GM19025 (cell line): Measurements from ENCODE around the gene SBK1.

Source experiments
- ATAC-seq: cut with Tn5 transposase; IDR thresholded peaks from one replicate; pipeline ENCODE4 v1.9.1; 2021; ENCODE audit warnings: mild to moderate bottlenecking, low read depth, moderate library complexity; ENCODE audit not compliant: unreplicated experiment

The SBK1 gene

DNA sequence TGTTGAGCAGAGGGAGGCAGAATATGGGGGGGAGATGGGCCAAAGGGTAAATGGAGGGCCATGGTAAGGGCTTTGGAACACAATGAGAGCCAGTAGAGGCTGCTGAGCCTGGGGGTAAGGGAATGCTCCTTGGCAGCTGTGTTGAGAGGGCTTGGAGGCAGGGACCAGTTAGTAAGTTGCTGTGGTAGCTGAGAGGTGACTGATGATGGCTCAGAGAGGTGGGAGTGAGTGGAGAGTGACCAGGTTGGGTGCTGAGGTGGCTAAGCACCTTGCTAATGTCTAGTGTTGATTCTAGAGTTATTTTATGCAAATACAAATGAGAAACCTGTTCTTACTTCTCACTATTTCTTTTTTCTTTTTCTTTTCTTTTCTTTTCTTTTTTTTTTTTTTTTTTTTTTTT is 10.8 kb downstream of the SBK1 start:
- ATAC-seq, result no peak

DNA sequence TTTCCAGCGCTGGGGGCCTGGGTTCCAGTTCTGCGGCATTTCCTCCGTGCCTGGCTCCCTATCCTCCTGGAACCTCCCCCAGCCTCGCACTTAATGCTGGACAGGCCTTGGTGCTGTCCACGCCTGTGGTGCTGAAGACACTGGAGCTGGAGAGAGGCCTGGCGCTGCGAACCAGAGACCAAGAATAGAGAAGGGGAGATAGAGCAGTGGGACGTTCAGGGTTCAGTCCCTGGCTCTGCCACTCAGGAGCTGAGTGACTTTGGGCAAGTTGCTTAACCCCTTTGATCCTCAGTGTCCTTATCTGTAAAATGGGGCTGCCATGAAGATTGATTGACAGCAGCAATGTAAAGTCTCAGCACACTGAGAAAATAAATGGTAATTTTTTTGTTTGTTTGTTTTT is 11.9 kb downstream of the SBK1 start:
- no peak for ATAC-seq

DNA sequence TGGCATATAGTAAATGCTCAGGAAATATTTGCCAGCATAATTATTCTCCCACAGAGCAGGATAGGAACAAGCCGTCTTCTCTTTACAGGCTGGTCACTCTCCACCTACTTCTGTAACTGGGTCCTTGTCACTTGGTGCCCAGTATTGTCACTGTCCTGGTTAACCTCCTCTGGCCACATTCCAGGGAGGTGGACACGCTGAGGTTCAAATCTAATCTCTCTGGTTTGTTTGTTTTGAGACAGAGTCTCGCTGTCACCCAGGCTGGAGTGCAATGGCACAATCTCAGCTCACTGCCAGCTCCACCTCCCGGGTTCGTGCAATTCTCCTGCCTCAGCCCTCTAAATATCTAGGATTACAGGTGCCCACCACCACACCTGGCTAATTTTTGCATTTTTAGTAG is 15.6 kb downstream of the SBK1 start:
- no peak for ATAC-seq

DNA sequence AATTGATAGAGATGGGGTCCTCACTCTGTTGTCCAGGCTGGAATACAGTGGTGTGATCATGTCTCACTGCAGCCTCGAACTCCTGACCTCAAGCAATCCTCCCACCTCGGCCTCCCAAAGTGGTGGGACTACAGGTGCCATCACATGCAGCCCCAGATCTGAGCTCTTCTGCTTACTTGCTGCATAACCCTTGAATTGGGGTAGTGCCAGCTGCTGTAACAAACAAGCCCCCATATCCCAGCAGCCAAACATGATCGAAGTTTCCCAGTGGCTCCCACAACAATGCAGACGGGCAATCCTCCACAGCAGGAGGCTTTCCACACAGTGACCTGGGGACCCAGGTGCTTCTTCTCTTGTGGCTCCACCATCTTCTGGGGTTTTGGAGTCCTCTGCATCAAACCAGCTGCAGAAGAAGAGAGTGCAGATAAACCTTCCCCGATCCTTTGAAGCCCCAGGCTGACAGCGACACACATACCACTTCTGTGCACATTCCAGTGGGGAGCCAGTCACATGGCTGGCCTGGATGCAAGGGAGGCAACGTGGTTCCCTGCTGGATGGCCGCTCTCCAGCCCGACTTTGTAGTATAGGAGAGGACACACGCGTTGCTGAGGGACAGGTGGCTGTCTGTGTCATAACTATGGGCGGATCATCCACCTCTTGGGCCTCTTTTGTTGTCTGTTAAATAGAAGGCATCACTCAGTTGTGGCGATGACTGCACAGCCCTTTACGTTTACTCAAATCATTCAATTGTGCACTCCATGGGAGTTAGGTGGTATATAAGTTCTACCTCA is 16.7 kb downstream of the SBK1 start:
- ATAC-seq, result no peak

DNA sequence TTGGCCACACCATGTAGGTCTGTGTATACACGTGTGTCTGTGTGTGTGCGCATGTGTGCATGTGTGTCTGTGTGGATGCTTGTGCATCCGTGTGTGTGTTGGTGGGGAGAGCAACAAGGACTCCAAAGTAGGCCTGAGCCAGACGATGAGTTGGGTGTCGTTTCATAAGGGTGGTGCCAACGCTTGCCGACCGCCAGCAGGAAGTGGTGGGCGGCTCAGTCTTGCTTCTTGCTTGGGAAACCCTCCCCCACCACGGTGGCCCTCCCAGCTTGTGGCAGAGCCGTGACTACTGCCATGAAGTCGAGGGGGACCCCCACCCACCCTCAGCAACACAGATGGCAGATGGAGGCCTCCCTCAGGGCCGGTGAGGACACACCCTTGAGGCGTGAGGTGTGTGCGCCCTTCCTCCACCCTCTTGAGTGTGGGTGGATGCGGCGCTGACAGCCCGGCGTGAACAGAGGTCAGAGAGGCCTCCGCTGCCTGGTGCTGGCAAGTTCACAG is 17.5 kb downstream of the SBK1 start:
- ATAC-seq, result no peak

DNA sequence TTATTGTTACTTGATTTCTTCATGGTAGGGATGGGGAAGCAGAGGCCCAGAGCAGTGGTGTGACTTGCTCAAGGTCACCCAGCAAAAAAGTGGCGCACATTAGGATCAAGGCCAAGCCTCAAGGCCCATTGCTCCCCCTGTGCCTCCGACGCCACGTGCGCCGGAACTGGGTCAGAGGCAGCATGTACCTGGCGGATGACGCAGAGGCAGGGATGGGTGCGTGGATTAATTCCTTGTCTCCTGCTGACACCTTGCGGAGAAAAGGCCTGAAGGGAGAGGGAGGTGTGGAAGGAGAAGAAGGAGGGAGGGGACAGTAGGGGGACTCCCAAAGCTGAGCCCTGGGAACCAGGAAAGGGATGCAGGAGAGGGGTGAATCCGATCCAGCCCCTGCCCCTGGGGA is 18.5 kb downstream of the SBK1 start:
- ATAC-seq, result no peak

DNA sequence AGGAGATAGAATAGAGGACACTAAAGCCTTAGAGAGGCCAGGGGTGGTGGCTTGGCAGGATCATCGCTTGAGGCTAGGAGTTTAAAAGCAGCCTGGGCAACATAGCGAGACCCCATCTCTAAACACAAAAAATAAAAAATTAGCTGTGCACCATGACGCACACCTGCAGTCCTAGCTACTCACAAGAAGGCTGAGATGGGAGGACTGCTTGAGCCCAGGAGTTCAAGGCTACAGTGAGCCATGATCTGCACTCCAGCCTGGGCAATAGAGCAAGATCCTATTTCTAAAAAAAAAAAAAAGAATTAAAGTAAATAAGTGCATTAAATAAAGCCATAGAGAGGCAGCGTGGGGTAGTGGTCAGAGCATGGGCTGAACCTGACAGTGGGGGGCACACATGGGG is 19.1 kb downstream of the SBK1 start:
- ATAC-seq, result no peak

DNA sequence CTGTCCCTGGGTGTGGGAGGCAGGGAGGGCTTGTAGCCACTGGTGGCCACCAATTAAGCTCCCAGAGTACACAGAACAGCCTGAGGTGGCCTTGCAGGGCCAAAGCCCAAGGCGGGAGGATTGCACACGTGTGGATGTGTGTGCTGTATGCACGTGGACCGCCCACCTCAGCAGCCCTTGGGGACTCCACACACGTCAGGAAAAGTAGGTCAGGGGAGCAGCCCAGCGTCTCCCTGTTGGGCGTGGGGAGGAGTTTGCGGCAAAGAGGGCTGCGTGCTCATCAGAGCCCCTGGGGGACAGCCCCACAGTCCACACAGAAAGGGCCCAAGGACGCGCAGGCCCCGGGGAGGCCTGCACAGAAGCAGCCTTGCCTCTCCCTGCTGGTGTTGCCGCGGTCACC is 19.6 kb downstream of the SBK1 start:
- no peak for ATAC-seq

DNA sequence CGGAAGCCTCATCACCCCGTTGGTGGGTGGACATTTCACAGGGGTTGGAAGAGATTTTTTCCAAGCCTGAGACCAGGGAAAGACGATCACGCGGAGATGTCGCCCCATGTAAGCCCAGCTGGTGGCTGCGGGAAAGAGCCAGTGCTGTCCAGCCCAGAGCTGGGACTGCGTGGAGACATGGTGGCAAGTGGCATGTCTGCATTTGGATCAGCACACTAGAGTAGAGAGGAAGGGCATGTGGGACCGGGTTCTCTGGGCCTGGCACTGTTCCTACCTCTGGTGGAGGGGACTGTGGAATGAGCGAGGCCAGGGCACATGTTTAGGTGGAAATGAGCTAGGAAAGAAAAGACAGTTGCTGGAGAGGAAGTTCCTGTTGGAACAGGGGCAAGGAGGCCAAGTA is 20.0 kb downstream of the SBK1 start:
- no peak for ATAC-seq

DNA sequence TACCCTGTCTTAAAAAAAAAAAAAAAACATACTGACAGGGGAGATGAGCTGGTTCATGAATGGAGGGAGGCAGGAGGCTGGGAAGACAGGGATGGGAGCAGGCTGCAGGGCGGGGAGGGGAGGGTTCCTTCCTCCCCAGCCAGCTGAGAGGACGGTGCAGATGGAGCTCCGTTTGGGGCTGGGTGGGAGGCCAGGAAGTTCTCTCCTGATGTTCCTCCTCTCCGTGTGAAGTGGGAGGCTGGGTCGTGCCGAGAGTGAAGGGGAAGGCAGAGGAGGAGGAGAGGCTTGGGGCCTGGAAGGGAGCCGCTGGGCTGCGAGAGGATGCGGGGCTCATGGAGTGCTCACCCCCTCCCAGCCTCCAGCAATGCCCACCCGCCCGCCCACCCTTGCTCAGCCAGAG is 21.3 kb downstream of the SBK1 start:
- ATAC-seq, result no peak

DNA sequence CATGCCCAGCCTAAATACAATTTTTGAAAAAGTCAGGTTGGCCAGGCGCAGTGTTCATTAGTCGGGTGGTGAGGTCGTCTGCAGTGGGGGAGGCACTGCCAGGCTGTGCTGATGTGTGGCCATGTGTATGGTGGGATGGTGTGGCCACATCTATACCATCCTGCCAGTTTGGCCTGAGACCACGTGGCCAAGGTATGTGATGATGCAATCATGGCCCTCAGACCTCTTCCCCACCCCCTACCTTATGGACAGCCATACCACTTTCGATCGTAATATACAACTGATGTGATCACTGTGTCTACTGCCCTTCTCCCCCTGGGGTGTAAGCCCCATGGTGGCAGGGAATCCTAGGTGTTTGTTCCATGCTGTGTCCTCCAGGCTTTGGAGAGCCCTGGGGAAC is 23.7 kb downstream of the SBK1 start:
- ATAC-seq, result no peak

DNA sequence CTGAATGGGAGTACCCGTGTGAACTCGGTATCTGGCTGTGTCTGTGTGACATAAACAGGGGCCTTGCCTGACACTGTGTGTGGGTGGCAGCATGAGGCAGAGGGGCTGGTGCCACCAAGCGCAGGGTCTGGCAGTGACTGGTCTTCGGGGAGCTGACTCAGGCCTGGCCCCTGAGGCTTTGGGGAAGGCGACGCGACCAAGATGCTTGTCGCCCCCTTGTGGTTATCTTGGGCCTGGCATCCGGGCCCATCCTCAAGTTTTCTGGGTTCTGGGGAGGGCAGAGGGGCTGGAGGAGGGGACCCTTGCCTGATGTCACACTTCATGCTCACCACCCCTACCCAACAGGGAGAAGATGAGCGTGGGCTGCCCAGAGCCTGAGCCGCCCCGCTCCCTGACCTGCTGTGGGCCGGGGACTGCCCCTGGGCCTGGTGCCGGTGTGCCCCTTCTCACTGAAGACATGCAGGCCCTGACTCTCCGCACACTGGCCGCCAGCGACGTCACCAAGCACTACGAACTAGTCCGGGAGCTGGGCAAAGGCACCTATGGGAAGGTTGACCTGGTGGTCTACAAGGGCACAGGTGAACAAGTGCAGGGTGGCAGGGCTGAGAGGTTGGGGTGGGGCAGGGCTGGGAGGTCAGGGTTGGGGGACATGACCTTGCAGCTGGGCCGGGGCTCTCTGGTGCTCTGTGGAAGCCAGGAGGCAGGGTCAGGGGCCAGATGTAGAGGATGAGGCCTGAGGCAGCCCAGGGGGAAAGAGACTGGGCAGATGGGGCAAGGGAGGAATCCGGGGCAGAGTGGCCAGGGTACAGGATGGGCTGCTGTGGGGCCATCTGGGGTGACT is 24.9 kb downstream of the SBK1 start:
- ATAC-seq, result no peak

DNA sequence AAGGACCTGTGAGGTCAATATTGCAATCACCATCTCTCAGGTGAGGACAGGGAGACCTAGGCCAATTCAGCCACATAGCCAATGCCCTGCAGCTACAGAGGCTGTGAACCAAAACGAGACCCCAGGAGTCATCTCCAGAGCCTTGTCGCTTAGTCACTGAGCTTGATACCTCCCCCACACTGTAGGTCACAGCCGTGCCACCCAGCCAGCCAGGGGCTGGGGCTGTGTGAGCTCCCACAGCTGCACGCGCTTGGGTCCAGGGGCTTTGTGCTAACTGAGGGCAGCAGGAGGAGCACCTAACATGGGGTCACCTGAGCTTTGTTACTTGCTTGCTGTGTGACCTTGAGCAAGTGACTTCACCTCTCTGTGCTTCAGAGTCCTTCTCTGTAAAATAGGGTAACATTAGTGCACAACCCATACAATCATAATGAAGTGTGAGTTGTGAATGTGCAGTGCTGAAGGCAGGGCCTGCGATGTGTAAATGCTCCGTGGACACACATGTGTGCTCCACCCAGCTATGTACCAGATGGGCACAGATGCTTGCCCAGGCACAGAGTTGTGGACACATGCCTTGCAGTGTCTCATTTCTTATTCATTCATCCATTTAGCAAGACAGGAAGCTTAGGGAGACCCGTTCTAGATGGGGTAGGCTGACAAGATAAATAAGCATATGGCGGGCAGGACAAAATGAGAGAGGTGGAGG is 25.9 kb downstream of the SBK1 start:
- no peak for ATAC-seq

DNA sequence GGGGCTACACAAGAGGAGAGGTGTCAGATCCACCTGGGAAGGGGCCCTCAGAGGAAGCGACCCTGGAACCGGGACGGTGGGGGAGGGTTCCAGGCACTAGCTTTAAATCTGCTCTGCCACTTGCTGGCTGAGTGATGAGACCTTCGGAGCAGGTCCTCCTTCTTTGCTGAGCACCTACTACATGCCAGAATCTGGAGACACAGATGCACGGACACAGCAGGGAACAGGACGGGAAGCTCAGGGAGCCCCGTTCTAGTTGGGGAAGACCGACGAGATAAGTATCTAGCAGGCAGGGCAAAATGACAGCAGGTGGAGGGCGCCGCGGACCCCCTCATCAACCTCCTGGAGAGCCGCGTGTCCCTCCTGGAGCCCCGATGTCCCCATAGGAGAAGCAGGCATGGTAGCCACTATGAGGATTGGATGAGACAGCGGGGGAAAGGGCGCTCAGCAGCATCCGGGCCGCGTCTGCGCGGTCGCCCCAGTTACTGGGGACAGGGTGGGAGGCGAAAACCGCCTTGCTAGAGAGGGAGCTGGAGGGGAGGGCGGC is 27.2 kb downstream of the SBK1 start:
- ATAC-seq, result no peak

DNA sequence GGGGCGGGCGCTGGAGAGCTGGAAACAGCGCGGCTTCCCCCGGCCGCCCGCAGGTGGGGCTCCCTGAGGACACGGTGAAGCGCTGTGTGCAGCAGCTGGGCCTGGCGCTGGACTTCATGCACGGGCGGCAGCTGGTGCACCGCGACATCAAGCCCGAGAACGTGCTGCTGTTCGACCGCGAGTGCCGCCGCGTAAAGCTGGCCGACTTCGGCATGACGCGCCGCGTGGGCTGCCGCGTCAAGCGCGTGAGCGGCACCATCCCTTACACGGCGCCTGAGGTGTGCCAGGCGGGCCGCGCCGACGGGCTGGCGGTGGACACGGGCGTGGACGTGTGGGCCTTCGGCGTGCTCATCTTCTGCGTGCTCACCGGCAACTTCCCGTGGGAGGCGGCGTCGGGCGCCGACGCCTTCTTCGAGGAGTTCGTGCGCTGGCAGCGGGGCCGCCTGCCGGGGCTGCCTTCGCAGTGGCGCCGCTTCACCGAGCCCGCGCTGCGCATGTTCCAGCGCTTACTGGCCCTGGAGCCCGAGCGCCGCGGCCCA is 27.8 kb downstream of the SBK1 start:
- ATAC-seq, result no peak

DNA sequence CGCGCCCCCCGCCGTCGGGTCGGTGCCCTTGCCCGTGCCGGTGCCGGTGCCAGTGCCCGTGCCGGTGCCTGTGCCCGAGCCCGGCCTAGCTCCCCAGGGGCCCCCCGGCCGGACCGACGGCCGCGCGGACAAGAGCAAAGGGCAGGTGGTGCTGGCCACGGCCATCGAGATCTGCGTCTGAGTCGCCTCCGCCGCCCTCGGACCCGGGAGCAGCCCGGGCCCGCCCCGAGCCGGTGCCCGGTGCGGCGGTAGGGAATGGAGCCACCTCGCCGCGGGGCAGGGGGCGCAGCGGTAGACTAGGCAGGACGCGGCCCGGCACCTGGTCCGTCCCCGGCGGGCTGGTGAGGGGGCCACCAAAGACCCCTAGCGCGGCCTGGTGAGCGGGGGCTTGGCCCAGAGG is 28.4 kb downstream of the SBK1 start:
- no peak for ATAC-seq

DNA sequence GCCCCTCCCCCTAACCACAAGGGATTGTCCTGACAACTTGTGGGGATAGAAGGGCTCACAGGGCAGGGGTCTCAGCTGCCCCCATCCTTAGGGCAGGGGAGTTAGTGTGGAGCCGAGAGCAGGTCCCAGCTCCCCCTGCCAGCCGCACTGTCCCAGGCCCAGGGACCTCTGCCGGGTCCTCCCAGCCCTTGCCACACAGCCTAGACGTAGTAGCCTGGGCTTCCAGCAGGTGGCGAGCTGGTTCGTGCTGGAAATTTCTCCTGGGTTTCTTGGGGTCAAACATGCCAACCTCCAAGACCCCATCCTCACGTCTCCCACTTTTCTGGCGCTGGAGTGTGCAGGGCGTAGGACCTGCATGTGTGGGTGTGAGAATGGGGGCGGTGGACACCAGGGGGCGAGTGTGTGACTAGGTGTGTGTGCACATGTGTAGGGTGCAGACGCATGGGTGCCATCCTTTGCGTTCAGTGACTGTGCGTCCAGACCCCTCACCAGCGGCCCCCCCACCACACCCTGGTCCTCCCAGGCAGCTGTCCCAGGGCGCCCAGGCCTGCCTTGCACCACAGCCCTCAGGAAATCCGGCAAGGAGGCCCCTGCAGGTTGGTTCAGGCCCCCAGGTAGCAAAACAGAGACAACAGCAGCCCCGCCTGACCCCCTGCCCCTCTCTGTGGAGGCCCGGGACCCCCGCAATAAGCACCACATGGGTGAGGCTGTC is 29.5 kb downstream of the SBK1 start:
- ATAC-seq, result no peak

DNA sequence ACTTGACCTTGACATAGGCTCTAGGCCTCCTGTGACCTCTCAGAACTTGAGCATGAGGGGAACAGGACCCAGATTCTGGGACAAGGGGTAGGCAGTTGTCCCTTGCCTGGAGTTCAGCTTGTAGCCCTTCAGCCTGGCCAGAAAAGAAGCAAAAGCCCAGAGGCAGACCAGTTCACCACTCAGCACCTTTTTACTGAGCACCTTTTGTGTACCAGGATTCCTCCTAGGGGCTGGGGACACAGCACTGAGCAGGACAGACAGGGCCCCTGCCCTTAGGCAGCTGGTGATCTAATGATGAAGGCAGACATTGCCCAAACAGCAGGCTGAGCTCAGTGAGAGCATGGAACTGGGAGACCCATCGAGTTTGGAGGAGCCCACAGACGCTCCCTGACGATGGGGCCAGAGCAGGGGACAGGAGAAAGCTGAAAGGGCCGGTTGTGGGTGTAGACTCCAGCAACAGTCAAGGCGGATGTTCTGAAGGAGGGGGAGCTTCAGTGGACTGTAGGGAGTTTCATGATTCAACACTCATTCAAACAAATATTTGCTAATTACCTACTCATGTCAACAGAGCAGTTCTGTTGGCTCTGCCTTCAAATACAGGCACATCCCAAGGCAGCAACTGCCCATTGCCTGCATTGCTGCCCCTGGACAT is 32.0 kb downstream of the SBK1 start:
- no peak for ATAC-seq

DNA sequence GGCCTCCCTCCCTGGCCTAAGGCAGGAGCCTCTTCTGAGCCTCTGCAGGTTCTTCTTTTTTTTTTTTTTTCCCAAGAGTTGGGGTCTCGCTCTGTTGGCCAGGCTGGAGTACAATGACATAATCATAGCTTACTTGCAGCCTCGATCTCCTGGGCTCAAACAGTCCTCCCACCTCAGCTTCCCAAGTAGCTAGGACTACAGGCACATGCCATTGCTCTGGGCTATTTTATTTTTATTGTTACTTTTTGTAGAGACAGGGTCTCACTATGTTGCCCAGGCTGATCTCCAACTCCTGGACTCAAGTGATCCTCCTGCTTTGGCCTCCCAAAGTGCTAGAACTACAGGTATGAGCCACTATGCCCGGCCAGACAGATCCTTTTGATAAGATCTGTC is 32.6 kb downstream of the SBK1 start:
- no peak for ATAC-seq
